GM18499 (cell line): ENCODE data around the gene EDEM2.
"Not testable (repeated sequence)": the region's sequence is repeated elsewhere in the genome, so short reads cannot be mapped to it uniquely, and the experiment has no call there.

Experiments
- ATAC-seq: cut with Tn5 transposase; IDR thresholded peaks from one replicate; pipeline ENCODE4 v1.9.1; 2021; ENCODE audit warnings: moderate number of reproducible peaks; ENCODE audit not compliant: insufficient read depth, unreplicated experiment

EDEM2 gene

DNA sequence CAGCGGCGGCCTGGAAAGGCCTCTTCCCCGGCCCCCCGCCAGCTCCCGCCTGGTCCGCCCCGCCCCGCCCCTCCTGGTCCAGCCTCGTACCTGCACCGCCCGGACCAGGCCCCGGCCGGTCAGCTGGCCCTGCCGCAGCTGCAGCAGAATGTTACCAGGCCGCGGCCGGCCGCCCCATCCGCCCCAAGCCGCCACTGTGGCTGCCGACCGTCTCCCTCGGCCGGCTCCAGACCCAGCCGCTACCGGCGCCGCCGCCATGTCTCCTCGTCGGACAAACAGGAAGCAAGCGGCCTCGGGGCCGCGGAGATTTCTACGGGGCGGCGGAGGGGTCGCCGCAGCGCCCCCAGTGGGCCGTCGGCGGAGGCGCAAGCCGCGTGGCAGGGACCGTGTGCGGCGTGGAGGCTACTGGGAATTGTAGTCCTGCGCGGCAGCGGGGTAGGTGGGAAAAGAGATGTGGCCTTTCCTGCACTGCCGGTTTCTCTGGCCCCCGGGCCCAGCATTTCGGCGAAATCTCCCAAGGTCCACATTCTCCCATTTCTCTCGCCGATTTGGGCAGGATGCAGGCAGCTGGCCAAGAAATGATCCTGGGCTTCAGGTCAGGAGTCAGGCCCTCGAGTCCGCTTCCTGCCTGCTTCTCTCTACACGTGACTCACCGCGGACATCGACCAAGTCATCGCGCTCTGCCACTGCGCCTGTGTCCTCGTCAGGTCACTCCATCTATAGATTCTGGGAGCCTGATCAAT is 54.4 kb downstream of the EDEM2 start, which contains the start of gene TRPC4AP:
Gene TRPC4AP, minus strand, starts transcription at position 284 of the 743 bp plus-strand sequence. Its CDS starts 26 bp downstream, at position 258.
- peak; percentile 73 for ATAC-seq

DNA sequence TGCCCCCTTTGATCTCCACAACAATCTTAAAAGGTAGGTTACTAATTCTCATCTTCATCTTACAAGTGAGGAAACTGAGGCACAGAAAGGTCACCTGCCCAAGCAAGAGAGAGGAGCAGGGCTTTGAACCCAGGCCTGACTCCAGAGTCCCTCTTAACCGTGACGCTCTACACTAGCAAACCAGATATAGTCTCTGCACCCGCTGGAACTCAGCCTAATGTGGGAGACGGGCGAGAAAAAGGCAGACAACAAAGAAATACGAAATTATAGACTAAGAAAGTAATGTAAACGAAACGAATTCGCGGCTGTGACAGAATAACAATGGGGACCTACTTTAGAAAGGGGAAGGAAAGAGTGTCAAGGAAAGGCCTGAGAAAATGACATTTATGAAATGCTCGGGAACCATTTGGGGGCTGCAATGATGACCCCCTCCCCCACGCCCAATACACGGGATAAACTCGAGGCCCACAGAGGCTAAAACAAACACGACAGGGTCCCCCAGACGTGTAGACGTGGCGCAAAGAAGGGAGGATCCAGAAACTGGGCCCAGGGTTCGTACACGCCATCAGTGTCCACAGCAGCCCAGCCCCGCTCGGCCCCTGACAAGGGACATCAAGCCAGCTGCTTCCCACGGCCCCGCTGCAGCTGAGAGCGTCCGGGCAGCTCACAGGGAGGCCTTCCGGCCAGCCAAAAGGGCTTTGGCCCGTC is 55.2 kb downstream of the EDEM2 start:
- no peak for ATAC-seq

DNA sequence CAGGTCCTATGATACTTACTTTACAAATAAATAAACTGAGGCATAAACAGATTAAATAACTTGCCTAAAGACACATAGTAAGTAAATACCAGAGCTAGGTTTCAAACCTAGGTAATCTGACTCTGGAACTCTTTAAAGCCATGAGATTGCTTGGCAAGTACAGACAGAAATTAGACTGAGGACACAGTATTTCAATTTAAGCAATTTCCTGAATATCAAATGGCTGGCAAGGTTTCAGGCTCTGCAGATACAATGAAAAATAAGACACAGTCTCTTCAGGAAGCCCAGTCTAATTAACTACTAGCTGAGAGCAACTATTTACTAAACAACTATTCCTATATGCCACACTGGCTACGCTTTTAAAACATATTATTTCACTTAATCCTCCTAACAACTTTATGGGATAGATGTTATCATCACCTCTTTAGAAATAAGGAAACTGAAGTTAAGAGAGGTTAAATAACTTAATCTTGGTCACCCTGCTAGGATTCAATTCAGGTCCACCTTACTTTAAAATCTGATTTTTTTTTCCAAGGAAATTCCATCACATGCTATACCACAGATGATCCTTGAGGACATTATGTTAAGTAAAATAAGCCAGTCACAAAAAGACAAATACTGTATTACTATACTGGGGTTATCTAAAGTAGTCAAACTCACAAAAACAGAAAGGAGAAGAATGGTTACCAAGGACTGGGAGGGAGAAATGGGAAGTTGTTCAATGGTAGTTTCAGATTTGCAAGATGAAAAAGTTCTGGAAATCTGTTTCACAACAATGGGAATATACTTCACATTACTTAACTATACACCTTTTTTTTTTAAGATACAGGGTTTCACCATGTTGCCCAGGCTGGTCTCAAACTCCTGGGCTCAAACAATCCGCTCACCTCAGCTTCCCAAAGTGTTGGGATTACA is 58.6 kb downstream of the EDEM2 start:
- no peak for ATAC-seq

DNA sequence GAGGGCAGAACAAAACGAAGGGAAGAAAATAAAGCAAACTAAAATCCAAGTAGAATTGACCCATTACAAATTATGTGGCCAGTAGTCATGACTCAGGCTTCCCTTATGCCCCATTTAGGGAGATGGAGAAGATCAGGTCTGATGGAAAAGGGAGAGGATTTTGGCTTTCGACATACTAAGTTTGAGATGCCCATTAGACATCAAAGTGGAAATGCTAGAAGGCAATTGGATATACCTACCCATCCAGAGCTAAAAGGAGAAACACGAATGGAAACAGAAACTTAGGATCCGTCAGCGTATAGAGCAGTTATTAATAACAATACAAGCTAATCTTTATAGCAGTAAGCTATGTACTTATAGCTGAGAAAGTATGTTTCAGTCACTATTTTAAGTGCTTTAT is 59.3 kb downstream of the EDEM2 start:
- no peak for ATAC-seq

DNA sequence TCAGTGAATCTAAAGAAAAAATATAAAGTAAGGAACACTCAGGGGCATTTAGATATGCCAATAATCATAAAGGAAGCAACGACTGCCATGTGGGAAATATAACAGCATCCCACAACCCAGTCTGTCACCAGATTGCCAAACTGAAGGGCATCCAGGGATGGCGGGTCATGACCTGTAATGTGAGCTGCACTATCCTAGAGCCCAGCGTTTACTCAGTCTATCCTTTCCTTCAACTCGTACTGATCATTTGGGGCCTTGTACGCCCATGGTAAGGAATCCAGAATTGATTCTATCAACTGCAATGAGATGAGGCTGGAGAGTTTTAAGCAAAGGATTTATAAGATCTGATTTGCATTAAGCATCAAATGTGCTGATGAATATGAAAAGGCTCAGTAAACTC is 59.8 kb downstream of the EDEM2 start:
- no peak for ATAC-seq

DNA sequence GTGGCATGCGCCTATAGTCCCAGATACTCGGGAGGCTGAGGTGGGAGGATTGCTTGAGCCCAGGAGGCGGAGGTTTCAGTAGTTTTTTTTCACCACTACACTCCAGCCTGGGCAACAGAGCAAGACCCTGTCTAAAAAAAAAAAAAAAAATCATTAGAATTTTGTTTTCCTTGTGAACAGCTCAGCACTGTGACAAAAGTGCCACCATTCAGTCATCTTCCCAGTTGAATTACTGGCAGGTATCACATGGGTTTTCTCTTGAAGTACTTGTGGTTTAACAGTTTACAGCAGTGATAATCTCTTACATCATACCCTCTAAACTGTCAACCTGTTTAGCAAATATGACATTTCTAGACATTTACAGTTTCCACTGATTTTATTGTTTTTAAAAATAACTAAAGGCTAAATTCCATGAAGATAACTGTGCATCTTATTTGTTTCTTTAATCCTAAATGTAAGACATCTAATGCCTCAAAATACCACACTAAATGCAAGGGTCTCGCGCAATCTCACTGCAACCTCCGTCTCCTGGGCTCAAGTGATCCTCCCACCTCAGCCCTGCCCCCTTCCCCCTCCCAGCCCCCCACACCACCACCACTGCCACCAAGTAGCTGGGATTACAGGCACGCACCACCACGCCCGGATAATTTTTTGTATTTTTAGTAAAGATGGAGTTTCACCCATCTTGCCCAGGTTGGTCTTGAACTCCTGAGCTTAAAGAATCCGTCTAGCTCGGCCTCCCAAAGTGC is 61.5 kb downstream of the EDEM2 start:
- ATAC-seq, result no peak

DNA sequence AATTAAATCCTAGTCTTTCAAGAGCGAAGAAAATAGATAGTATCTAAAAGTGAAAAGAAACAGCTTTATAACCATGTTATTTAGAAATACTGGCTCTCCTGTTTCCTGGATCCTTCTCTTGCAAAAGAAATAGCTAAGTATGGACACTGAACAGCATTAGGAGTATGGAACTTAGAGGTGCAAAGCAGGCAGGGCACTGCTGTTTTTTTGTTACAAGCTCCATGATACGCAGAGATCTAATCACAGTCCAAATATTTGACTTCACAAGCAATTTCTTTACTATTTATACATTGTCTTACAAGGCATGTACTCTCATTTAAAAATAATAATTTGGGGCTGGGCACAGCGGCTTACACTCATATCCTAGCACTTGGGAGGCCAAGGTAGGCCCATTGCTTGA is 62.1 kb downstream of the EDEM2 start:
- no peak for ATAC-seq

DNA sequence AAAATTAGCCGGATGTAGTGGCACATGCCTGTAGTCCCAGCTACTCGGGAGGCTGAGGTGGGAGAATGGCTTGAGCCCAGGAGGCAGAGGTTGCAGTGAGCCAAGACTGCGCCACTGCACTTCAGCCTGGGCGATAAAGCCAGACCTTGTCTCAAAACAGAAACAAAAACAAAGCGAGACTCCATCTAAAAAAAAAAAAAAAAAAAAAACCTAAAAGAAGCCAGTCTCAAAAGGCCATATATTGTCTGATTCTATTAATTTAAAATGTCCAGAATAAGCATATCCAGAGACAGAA is 66.8 kb downstream of the EDEM2 start:
- ATAC-seq, result not testable (repeated sequence)

DNA sequence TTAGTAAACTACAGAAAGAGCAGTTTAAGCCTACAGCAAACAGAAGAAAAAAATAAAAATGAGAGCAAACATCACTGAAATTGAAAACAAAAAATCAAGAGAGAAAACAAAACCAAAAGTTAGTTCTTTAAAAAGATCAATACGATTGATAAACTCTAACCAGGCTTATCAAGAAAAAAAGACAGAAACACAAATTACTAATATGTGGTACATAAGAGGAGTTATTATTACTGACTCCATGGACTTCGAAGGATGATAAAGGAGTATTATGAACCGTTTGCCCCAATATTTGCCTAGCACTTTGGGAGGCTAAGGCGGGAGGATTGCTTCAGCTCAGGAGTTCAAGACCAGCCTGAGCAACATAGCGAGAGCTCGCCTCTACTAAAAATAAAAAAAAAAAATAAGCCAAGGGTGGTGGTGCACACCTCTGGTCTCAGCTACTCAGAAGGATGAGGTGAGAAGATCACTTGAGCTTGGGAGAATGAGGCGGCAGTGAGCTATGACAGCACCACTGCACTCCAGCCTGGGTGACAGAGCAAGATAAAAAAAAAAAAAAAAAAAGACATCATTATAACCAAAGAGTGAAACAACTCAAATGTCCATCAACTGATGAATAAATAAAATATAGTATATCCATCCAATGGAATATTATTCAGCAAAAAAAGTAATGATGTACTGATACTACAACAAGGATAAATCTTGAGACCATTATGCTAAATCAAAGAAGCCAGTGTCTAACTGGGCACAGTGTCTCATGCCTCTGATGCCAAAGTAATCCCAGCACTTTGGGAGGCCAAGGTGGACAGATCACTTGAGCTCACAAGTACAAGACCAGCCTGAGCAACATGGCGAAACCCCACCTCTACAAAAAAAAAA is 67.4 kb downstream of the EDEM2 start:
- no peak for ATAC-seq

DNA sequence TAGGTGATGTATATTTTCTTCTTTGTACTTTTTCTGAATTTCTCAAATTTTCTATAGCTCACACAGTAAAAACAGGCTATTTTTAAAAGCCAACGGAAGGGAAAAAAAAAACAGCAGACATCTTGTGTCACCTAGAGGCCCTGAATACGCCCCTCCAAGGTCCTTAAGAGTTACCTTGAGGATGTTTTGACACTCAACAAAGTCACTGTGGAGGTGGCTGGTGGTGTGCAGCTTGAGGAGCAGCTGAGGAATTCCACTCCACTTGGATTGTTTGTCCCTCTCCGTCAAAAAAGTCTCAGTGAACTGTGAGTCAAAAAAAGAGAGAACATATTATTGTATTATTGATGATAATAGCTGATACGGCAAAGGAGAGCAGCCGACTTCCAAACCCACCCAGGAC is 69.3 kb downstream of the EDEM2 start:
- ATAC-seq, result no peak

DNA sequence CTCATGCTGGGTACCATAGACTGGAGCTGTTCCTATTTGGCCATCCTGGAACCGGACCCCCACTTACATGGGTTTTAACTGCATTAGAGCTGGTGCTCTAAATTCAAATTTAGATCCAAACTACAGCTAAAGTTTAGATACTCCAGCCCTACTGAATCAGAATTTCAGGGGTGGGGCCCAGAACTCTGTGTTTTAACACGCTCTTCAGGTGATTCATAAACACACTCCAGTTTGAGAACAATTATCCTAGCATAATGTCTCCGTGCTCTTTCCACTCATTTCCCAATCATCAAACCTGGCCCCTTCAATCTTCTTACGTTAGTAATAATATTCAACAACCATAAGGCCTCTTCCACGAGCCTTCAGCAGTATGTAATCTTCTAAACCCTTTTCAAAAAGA is 69.8 kb downstream of the EDEM2 start:
- ATAC-seq, result no peak

DNA sequence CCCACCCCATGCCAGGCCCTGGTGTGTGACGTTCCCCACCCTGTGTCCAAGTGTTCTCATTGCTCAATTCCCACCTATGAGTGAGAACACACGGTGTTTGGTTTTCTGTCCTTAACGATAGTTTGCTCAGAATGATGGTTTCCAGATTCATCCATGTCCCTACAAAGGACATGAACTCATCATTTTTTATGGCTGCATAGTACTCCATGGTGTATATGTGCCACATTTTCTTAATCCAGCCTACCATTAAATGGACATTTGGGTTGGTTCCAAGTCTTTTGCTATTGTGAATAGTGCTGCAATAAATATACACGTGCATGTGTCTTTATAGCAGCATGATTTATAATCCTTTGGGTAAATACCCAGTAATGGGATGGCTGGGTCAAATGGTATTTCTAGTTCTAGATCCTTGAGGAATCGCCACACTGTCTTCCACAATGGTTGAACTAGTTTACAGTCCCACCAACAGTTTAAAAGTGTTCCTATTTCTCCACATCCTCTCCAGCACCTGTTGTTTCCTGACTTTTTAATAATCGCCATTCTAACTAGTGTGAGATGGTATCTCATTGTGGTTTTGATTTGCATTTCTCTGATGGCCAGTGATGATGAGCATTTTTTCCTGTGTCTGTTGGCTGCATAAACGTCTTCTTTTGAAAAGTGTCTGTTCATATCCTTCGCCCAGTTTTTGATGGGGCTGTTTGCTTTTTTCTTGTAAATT is 75.5 kb downstream of the EDEM2 start:
- not testable (repeated sequence) for ATAC-seq

DNA sequence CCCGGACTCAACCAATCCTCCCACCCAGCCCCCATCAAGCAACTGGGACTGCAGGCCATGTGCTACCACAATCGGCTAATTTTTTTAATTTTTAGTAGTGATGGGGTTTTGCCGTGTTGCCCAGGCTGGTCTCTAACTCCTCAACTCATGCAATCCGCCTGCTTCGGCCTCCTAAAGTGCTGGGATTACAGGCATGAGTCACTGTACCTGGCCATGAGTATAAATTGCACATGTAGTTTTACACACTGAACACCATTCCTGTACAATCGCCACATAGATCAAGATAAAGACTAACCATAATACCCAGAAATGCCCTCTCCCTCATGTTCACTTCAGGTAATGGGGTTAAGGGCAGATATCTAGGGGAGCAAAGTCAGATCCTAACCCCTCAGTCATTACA is 80.9 kb downstream of the EDEM2 start:
- no peak for ATAC-seq
